WI38 (cell line): ENCODE measurements around the gene MMP23B.
"Not testable (repeated sequence)": the region's sequence is repeated elsewhere in the genome, so short reads cannot be mapped to it uniquely, and the experiment has no call there.

Experiments
- H3K4me3 ChIP-seq: 2 replicates; pipeline ENCODE4 v1.5.1; 2011; ENCODE audit warnings: low read depth, mild to moderate bottlenecking, control low read depth, low read length
- TF ChIP-seq, protein P1 (sequence below): IDR thresholded peaks from 2 replicates; pipeline ENCODE4 v1.5.1; 2012; ENCODE audit warnings: low read depth, mild to moderate bottlenecking, control low read depth, low read length

Gene MMP23B

GRCh38 chr1:1631782-1632420 is at the start of gene MMP23B:
TSS of gene MMP23B (plus strand) at chr1:1632173. CDS start at chr1:1632219, 46 bp downstream.
- TF ChIP-seq, protein P1, sequence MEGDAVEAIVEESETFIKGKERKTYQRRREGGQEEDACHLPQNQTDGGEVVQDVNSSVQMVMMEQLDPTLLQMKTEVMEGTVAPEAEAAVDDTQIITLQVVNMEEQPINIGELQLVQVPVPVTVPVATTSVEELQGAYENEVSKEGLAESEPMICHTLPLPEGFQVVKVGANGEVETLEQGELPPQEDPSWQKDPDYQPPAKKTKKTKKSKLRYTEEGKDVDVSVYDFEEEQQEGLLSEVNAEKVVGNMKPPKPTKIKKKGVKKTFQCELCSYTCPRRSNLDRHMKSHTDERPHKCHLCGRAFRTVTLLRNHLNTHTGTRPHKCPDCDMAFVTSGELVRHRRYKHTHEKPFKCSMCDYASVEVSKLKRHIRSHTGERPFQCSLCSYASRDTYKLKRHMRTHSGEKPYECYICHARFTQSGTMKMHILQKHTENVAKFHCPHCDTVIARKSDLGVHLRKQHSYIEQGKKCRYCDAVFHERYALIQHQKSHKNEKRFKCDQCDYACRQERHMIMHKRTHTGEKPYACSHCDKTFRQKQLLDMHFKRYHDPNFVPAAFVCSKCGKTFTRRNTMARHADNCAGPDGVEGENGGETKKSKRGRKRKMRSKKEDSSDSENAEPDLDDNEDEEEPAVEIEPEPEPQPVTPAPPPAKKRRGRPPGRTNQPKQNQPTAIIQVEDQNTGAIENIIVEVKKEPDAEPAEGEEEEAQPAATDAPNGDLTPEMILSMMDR = no peak
- H3K4me3 ChIP-seq = no peak within 1 kb of the TSS

DNA sequence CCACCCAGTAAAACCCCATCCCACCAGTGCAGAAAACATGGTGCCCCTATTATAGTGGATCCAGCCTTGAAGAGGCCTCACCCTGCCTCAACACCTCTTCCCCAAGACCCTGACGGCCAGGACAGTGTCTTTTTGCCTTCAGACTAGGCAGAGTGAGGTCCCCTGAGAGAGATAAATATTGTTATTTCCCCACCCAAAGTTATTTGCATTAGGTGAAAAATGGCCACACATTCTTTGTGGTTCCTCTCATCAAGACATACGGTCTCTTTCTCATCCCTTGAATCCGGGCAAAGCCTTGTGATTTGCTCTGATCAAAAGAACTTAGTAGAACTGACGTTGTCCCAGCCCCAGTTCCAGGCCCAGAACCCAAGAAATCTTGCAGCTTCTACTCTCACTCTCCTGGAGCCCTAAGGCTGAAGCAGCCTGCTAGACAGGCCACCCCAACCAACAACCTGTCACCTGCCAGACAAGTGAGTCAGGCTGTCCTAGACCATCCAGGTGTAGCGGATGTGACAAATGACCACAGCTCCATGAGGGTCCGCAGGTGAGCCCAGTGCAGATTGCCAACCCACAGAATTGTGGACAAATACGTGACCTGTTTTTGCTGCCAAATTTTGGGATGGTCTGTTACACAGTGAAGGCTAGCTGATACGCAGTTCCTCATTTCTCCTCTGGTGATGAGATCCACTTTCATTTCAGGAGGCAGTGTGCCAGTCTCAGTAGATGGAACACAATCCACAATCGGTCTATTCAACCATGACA is 49.2 kb upstream of the MMP23B start:
- TF ChIP-seq, protein P1 = no peak
- no peak overlapping the region for H3K4me3 ChIP-seq

DNA sequence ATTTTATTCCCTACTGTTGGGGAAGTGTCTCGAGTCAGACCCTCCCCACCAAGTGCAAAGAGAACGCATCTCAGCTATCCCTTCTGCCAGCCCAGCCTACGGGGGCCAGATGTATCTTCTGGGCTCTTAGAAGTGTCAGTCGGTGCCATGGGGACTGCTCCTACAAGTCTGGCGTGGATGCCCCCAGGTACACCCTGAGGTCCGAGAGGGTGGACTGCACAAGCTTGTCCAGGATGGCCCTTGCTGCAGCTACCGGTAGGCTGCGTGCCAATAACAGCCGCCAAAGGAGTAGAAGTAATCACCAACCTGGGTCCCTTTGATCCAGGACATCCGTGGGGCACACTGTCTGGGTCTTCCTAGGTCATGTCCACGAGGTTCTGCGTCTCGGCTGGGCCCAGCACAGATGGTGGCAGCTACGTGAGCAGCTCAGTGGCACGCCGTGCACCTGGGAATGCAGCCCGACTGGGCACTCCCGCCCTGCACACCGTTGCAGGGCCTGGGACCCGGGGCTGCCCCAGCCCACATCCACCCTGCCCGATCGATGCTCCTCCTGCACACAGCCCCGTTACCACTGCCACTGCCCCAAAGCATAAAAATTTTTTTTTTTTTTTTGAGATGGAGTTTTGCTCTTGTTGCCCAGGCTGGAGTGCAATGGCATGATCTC is 48.5 kb upstream of the MMP23B start:
- TF ChIP-seq, protein P1 = no peak
- no peak overlapping the region for H3K4me3 ChIP-seq

DNA sequence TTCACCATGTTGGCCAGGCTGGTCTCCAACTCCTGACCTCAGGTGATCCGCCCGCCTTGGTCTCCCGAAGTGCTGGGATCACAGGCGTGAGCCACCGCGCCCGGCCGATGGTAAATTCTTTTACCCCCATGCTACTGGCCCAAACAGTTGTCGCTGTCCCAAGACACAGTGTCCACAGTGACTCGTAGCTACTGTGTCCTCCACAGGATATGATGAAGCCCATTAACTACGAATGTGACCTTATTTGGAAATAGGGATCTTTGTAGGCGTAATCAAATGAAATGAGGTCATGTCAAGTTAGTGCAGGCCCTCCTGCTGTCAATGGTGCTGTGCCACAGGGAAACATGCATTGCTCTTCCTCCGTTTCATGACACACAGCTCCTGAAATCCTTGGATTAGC is 40.5 kb upstream of the MMP23B start:
- no peak overlapping the region for H3K4me3 ChIP-seq
- TF ChIP-seq, protein P1 = no peak

- H3K4me3 ChIP-seq = no peak overlapping the region
- TF ChIP-seq, protein P1 = no peak
Observed at GRCh38 chr1:1593834-1594601, 38.0 kb upstream of the MMP23B start.

DNA sequence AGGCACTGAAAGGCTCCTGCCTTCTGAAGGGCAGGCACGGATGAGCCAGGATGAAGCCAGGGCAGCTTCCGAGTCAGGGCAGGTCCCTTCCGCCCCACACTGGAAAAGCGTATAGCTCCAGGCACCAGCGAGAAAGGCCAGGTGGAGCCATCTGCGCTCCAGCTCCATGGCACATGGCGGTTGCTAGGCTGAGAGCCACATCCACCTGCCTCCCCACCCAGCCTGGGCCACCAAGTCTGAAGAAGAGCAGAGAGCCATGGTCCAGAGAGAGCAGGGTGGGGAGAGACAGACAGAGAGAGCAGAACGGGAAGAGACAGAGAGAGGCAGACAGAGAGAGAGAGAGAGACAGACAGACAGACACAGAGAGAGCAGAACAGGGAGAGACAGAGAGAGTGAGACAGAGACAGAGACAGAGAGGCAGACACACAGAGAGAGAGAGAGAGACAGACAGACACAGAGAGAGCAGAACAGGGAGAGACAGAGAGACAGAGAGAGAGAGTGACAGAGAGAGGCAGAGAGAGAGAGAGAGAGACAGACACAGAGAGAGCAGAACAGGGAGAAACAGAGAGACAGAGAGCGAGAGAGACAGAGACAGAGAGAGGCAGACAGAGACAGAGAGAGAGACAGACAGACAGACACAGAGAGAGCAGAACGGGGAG is 37.2 kb upstream of the MMP23B start:
- H3K4me3 ChIP-seq = no peak overlapping the region
- TF ChIP-seq, protein P1 = no peak

- not testable (repeated sequence) for H3K4me3 ChIP-seq
Observed at GRCh38 chr1:1595341-1595740, 36.6 kb upstream of the MMP23B start.
